CD14-positive monocyte (primary cell): ENCODE data around the gene SRSF2. TPM values are rescaled to one million over a fixed set of nuclear protein-coding genes. Genes with fewer than 3 reads are reported as not detected.
A peak's percentile ranks its signal among the peaks of the same experiment; 100 is the strongest.

Experiments used
- DNase-seq, 3 donors: peaks; one replicate each; pipeline ENCODE4 v3.0.0-alpha.2; 2011 to 2022
- H2AFZ ChIP-seq: 2 replicates; pipeline ENCODE4 v1.6.0; 2012; ENCODE audit warnings: mild to moderate bottlenecking, low read depth, low read length, inconsistent platforms; ENCODE audit not compliant: insufficient read depth, poor library complexity, severe bottlenecking
- H3K27ac ChIP-seq, 2 donors: 1 replicate in 1 of 2; 2 replicates in 1 of 2; pipeline ENCODE4 v1.5.1; 2012 to 2013; ENCODE audit warnings: low read length in 2 of 2, control low read depth in 1 of 2, inconsistent platforms in 1 of 2, low read depth in 1 of 2, mild to moderate bottlenecking in 1 of 2
- H3K27me3 ChIP-seq, 2 donors: one replicate each; pipeline versions ENCODE4 v1.6.0 to v1.6.1; 2011 to 2013; ENCODE audit warnings: low read length in 2 of 2; ENCODE audit not compliant: control insufficient read depth in 2 of 2, insufficient read depth in 2 of 2
- H3K36me3 ChIP-seq, 2 donors: replicated peaks in 1 of 2; 1 replicate in 1 of 2; 2 replicates in 1 of 2; pipeline versions ENCODE4 v1.5.1 to v1.6.1; 2012 to 2013; ENCODE audit warnings: low read length in 2 of 2, control low read depth in 1 of 2, inconsistent platforms in 1 of 2, mild to moderate bottlenecking in 1 of 2; ENCODE audit not compliant: insufficient read depth in 2 of 2, control insufficient read depth in 1 of 2
- H3K4me1 ChIP-seq, 2 donors: 1 replicate in 1 of 2; 2 replicates in 1 of 2; pipeline versions ENCODE4 v1.5.1 to v1.6.1; 2012 to 2013; ENCODE audit warnings: low read length in 2 of 2, control low read depth in 1 of 2, inconsistent platforms in 1 of 2, mild to moderate bottlenecking in 1 of 2, moderate library complexity in 1 of 2; ENCODE audit not compliant: insufficient read depth in 2 of 2, control insufficient read depth in 1 of 2
- H3K4me2 ChIP-seq: replicated peaks from 2 replicates; pipeline ENCODE3; 2012; ENCODE audit warnings: low read length, moderate library complexity, mild to moderate bottlenecking; ENCODE audit not compliant: poor library complexity, severe bottlenecking; ENCODE audit errors: extremely low read depth
- H3K4me3 ChIP-seq, 3 experiments: fragments of 200-600 bp in 1 of 3; sonication (generic) in 1 of 3; replicated peaks in 1 of 3; 1 replicate in 2 of 3; 2 replicates in 1 of 3; pipeline ENCODE4 v1.5.1; 2011 to 2013; ENCODE audit warnings: low read length in 3 of 3, mild to moderate bottlenecking in 3 of 3, control low read depth in 2 of 3, low read depth in 2 of 3, inconsistent platforms in 1 of 3, moderate library complexity in 1 of 3
- H3K79me2 ChIP-seq: 2 replicates; pipeline ENCODE4 v1.6.0; 2012; ENCODE audit warnings: mild to moderate bottlenecking, control low read depth, inconsistent platforms, low read length, moderate library complexity; ENCODE audit not compliant: insufficient read depth
- H3K9ac ChIP-seq: 2 replicates; pipeline ENCODE4 v1.6.0; 2017; ENCODE audit warnings: low read length, mild to moderate bottlenecking; ENCODE audit not compliant: insufficient read depth, poor library complexity, severe bottlenecking
- H3K9me3 ChIP-seq, 2 donors: replicated peaks in 1 of 2; 1 replicate in 1 of 2; 2 replicates in 1 of 2; pipeline versions ENCODE4 v1.5.1 to v1.6.1; 2012 to 2013; ENCODE audit warnings: low read length in 2 of 2, control low read depth in 1 of 2; ENCODE audit not compliant: control insufficient read depth in 1 of 2, insufficient read depth in 1 of 2
- H4K20me1 ChIP-seq: 2 replicates; pipeline ENCODE4 v1.6.0; 2012; ENCODE audit warnings: mild to moderate bottlenecking, low read length, control low read depth, moderate library complexity; ENCODE audit not compliant: insufficient read depth
- H3K27ac Mint-ChIP-seq, 7 donors: one replicate each; pipeline ENCODE4 v1.8.0; 2020; ENCODE audit warnings: mild to moderate bottlenecking in 7 of 7, mixed read lengths in 7 of 7, moderate library complexity in 6 of 7, inconsistent platforms in 2 of 7
- H3K27me3 Mint-ChIP-seq, 3 donors: one replicate each; pipeline ENCODE4 v1.8.0; 2021 to 2022; ENCODE audit warnings: low read depth in 3 of 3, mild to moderate bottlenecking in 3 of 3, mixed read lengths in 3 of 3, moderate library complexity in 3 of 3, inconsistent platforms in 1 of 3
- H3K36me3 Mint-ChIP-seq, 2 donors: one replicate each; pipeline ENCODE4 v1.8.0; 2020; ENCODE audit warnings: mixed read lengths in 2 of 2, inconsistent platforms in 1 of 2, mild to moderate bottlenecking in 1 of 2
- H3K4me1 Mint-ChIP-seq: one replicate; pipeline ENCODE4 v1.8.0; 2020; ENCODE audit warnings: mild to moderate bottlenecking, mixed read lengths
- H3K4me3 Mint-ChIP-seq, 2 donors: one replicate each; pipeline ENCODE4 v1.8.0; 2020; ENCODE audit warnings: mild to moderate bottlenecking in 2 of 2, mixed read lengths in 2 of 2, moderate library complexity in 1 of 2
- H3K9me3 Mint-ChIP-seq, 7 donors: one replicate each; pipeline ENCODE4 v1.8.0; 2020 to 2022; ENCODE audit warnings: mixed read lengths in 7 of 7, mild to moderate bottlenecking in 6 of 7, moderate library complexity in 6 of 7, inconsistent platforms in 2 of 7
- WGBS: methylation state at CpG from one replicate; pipeline ENCODE4 v1.1.5; 2013; ENCODE audit warnings: missing lambda C conversion rate; ENCODE audit not compliant: insufficient coverage; 5-methylcytosine and 5-hydroxymethylcytosine counted together
- intact Hi-C, 2 donors: fragments of 100-400 bp; cut with micrococcal nuclease; formaldehyde crosslinking; loops; one replicate each; pipeline versions ENCODE4 v1.15.0 to v1.15.1; 2023
- polyA plus RNA-seq, 3 donors: library from polyadenylated mRNA; depleted of rRNA in 1 of 3; unstranded in 2 of 3; stranded (reverse) in 1 of 3; fragments of 300-500 nt in 2 of 3; fragments of >200 nt in 1 of 3; fragmentation: Illumina TruSeq in 2 of 3; gene quantifications; 1 replicate in 2 of 3; 2 replicates in 1 of 3; pipeline ENCODE4 v1.2.3, GENCODE V29; 2012 to 2021
- TF ChIP-seq, protein P1 (sequence below): fragments of 200-600 bp; IDR thresholded peaks from one replicate; pipeline ENCODE4 v1.8.0; 2022; ENCODE audit warnings: antibody characterized with exemption, mild to moderate bottlenecking

The SRSF2 gene
- polyA plus RNA-seq, 3 donors: 124 to 386 (median 125) TPM

DNA sequence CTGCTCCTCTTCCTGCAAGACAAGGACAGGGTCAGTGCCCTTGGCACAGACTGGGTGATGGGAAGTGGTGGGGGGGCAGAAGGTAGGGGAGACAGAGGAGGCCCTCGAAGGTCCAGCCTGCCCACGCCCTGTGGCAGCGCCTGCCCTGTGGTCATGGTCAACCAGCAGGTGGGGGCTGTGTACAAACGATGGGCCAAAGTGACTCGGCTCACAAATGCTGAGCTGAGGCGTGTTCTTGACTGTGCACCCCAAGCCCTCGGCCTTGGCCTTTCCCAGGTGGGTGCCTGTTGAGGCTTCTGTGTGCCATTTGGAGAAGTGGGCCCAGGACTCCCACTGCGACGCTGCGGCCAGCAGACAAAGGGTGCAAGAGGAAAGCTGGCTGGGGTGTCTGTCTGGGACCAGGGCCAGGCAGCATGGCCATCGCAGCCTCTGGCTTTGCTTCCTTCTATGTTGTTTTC lies 48.9 kb downstream of the SRSF2 start:
- WGBS: 91% methylated on average over 10 of the region's 11 CpGs
- H3K9me3 ChIP-seq: no peaks in the 10 kb centered on the region
- Mint-ChIP-seq H3K27ac (peak overlapping the region in 1 of 7 donors; percentile 82), H3K4me1 (no peaks in the 10 kb centered on the region), H3K36me3 (no peaks in the 10 kb centered on the region), H3K27me3 (peaks cover 0 to 6% (median 2%) of the 10 kb centered on the region in 3 donors), H3K9me3 (no peaks in the 10 kb centered on the region), H3K4me3 (no peak overlapping the region)
- no peaks in the 10 kb centered on the region for H3K4me1 ChIP-seq
- H3K36me3 ChIP-seq: no peaks in the 10 kb centered on the region
- no peak overlapping the region for H3K4me2 ChIP-seq
- H3K27ac ChIP-seq: no peak overlapping the region
- TF ChIP-seq, protein P1, sequence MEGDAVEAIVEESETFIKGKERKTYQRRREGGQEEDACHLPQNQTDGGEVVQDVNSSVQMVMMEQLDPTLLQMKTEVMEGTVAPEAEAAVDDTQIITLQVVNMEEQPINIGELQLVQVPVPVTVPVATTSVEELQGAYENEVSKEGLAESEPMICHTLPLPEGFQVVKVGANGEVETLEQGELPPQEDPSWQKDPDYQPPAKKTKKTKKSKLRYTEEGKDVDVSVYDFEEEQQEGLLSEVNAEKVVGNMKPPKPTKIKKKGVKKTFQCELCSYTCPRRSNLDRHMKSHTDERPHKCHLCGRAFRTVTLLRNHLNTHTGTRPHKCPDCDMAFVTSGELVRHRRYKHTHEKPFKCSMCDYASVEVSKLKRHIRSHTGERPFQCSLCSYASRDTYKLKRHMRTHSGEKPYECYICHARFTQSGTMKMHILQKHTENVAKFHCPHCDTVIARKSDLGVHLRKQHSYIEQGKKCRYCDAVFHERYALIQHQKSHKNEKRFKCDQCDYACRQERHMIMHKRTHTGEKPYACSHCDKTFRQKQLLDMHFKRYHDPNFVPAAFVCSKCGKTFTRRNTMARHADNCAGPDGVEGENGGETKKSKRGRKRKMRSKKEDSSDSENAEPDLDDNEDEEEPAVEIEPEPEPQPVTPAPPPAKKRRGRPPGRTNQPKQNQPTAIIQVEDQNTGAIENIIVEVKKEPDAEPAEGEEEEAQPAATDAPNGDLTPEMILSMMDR: no peak
- H3K27me3 ChIP-seq: no peaks in the 10 kb centered on the region
- H3K79me2 ChIP-seq: no peaks in the 10 kb centered on the region
- intact Hi-C loops: no loop called here
- H4K20me1 ChIP-seq: no peaks in the 10 kb centered on the region
- no peak overlapping the region for H3K9ac ChIP-seq
- DNase-seq: no peak
- no peak overlapping the region for H3K4me3 ChIP-seq
- no peak overlapping the region for H2AFZ ChIP-seq

DNA sequence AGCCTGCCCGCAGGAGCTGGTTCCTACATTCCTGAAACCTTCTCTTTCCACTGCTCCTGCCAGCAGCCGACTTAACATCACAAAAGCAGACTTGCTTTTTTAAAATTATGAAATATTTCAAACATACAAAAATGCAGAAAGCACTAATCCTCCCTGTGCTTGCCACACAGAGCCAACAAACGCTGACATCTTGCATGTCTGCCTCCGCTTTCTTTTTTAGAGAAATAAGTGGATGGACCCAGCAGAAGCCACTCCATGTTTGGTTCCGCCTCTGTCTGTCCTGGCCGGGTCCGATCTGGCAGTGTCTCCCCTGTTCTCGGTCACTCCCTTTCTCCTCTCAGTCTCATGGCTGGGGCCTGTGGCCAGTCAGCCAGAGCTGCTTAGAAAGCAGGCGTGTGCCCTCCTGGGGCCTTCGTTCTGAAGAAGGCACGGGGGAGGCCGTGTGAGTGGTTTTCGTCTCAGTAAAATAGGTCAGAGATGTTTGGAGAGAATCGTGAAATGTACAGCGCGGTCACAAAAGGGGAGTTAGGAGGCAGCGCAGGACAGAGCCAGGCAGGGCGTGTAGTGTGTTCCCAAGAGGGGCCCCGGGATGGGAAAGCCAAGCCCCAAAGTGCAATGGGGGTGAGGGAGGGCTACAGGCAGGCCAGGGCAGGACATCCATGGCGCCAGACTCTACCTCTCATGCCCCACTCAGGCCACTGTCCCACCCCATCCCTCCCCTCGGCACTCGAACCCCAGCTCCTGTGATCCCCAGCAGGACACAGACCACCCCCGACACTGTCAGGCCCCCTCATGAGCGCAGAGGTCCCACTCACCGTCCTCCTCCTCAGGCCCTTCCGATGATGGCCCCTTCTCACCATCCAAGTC lies 49.6 kb downstream of the SRSF2 start:
- no peaks in the 10 kb centered on the region for H3K36me3 ChIP-seq
- no peak overlapping the region for H3K9ac ChIP-seq
- Mint-ChIP-seq H3K4me3 (no peak overlapping the region), H3K27ac (no peak overlapping the region), H3K9me3 (no peaks in the 10 kb centered on the region), H3K27me3 (peaks cover 0 to 2% (median 2%) of the 10 kb centered on the region in 3 donors), H3K36me3 (no peaks in the 10 kb centered on the region), H3K4me1 (no peaks in the 10 kb centered on the region)
- no peaks in the 10 kb centered on the region for H4K20me1 ChIP-seq
- no peaks in the 10 kb centered on the region for H3K79me2 ChIP-seq
- no peak overlapping the region for H3K4me2 ChIP-seq
- TF ChIP-seq, protein P1: no peak
- no peak for DNase-seq
- no peak overlapping the region for H3K27ac ChIP-seq
- no peaks in the 10 kb centered on the region for H3K27me3 ChIP-seq
- intact Hi-C loops: no loop called here
- no peak overlapping the region for H2AFZ ChIP-seq
- no peaks in the 10 kb centered on the region for H3K4me1 ChIP-seq
- H3K9me3 ChIP-seq: no peaks in the 10 kb centered on the region
- H3K4me3 ChIP-seq: no peak overlapping the region
- 94% methylated on average over 14 of the region's 26 CpGs for WGBS
